ENCODE results near the gene ATG10.
"Not testable (repeated sequence)": the region's sequence is repeated elsewhere in the genome, so short reads cannot be mapped to it uniquely, and the experiment has no call there.

- TF ChIP-seq CTCF, POLR2A (IDR thresholded peaks at IDR 0.05): not testable (repeated sequence)
Observed at GRCh38 chr5:82272571-82273356, 300.9 kb downstream of the ATG10 start.

Measured in uterus (tissue), 2 donors.